Calu3 (cell line): ENCODE results near the gene KRT75. TPM values are rescaled to one million over a fixed set of nuclear protein-coding genes. Genes with fewer than 3 reads are reported as not detected.

Source experiments
- BruUV-seq: library from RNA; stranded (reverse); fragments of 400-500 nt; replicated peaks from 2 replicates; lab custom pipeline; 2021; lab: Mats Ljungman, UMichigan
- CTCF ChIA-PET: fragments of 300-600 bp; sonication (Branson Sonifier 250); formaldehyde crosslinking; loops from one replicate; lab custom pipeline; 2022; ENCODE audit warnings: antibody characterized with exemption; lab: Charles Lee
- DNase-seq: peaks from one replicate; pipeline ENCODE4 v3.0.0; 2022
- H3K27ac Mint-ChIP-seq: one replicate; pipeline ENCODE4 v1.8.0; 2022; ENCODE audit warnings: mixed read lengths; ENCODE audit not compliant: unreplicated experiment
- H3K27me3 Mint-ChIP-seq: one replicate; pipeline ENCODE4 v1.8.0; 2022; ENCODE audit warnings: mixed read lengths; ENCODE audit not compliant: unreplicated experiment
- H3K36me3 Mint-ChIP-seq: one replicate; pipeline ENCODE4 v1.8.0; 2022; ENCODE audit warnings: mild to moderate bottlenecking, moderate library complexity, mixed read lengths; ENCODE audit not compliant: insufficient read depth, unreplicated experiment
- H3K4me1 Mint-ChIP-seq: one replicate; pipeline ENCODE4 v1.8.0; 2022; ENCODE audit warnings: mild to moderate bottlenecking, low read depth, mixed read lengths; ENCODE audit not compliant: unreplicated experiment
- H3K4me3 Mint-ChIP-seq: one replicate; pipeline ENCODE4 v1.8.0; 2022; ENCODE audit warnings: mild to moderate bottlenecking, low read depth, moderate library complexity, mixed read lengths; ENCODE audit not compliant: unreplicated experiment
- H3K9me3 Mint-ChIP-seq: one replicate; pipeline ENCODE4 v1.8.0; 2022; ENCODE audit warnings: low read depth, mixed read lengths; ENCODE audit not compliant: unreplicated experiment
- intact Hi-C: fragments of 100-400 bp; cut with micrococcal nuclease; formaldehyde crosslinking; loops from one replicate; pipeline ENCODE4 v1.10.0; 2022; ENCODE audit not compliant: unreplicated experiment
- total RNA-seq: library from RNA; stranded (reverse); gene quantifications from 2 replicates; pipeline ENCODE4 v1.2.3, GENCODE V29; 2022
- TF ChIP-seq, protein P1 (sequence below): fragments of 200-600 bp; IDR thresholded peaks from one replicate; pipeline ENCODE4 v1.8.0; 2022; ENCODE audit warnings: antibody characterized with exemption; ENCODE audit not compliant: unreplicated experiment

KRT75 gene
- total RNA-seq, 1 experiment from 2014 or later: not detected

GRCh38 chr12:52458861-52459260 is 24.7 kb upstream of the KRT75 start:
- intact Hi-C loops: no loop called here
- Mint-ChIP-seq H3K27me3 (peaks cover 11% of the 10 kb centered on the region), H3K4me1 (peaks cover 21% of the 10 kb centered on the region), H3K4me3 (no peak overlapping the region), H3K27ac (no peak overlapping the region), H3K9me3 (no peaks in the 10 kb centered on the region), H3K36me3 (no peaks in the 10 kb centered on the region)
- no TSS peak for BruUV-seq
- no peak for DNase-seq
- CTCF ChIA-PET: no interaction called here
- TF ChIP-seq, protein P1, sequence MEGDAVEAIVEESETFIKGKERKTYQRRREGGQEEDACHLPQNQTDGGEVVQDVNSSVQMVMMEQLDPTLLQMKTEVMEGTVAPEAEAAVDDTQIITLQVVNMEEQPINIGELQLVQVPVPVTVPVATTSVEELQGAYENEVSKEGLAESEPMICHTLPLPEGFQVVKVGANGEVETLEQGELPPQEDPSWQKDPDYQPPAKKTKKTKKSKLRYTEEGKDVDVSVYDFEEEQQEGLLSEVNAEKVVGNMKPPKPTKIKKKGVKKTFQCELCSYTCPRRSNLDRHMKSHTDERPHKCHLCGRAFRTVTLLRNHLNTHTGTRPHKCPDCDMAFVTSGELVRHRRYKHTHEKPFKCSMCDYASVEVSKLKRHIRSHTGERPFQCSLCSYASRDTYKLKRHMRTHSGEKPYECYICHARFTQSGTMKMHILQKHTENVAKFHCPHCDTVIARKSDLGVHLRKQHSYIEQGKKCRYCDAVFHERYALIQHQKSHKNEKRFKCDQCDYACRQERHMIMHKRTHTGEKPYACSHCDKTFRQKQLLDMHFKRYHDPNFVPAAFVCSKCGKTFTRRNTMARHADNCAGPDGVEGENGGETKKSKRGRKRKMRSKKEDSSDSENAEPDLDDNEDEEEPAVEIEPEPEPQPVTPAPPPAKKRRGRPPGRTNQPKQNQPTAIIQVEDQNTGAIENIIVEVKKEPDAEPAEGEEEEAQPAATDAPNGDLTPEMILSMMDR: no peak

GRCh38 chr12:52455821-52456220 is 21.6 kb upstream of the KRT75 start:
- CTCF ChIA-PET: no interaction called here
- no peak for DNase-seq
- Mint-ChIP-seq H3K9me3 (no peaks in the 10 kb centered on the region), H3K27me3 (no peaks in the 10 kb centered on the region), H3K4me1 (peaks cover 21% of the 10 kb centered on the region), H3K4me3 (no peak overlapping the region), H3K36me3 (no peaks in the 10 kb centered on the region), H3K27ac (no peak overlapping the region)
- BruUV-seq: no TSS peak
- TF ChIP-seq, protein P1: no peak
- intact Hi-C loops: no loop called here

- H3K36me3 Mint-ChIP-seq: no peaks in the 10 kb centered on the region
- no TSS peak for BruUV-seq
- intact Hi-C loops: no loop called here
- DNase-seq: no peak
- no peaks in the 10 kb centered on the region for H3K9me3 Mint-ChIP-seq
- no peaks in the 10 kb centered on the region for H3K27me3 Mint-ChIP-seq
- no peak overlapping the region for H3K4me3 Mint-ChIP-seq
- TF ChIP-seq, protein P1: no peak
- CTCF ChIA-PET: no interaction called here
- H3K27ac Mint-ChIP-seq: peak overlapping the region; percentile 27
- peaks cover 21% of the 10 kb centered on the region for H3K4me1 Mint-ChIP-seq
Measured at GRCh38 chr12:52454411-52455201, 20.4 kb upstream of the KRT75 start.

- CTCF ChIA-PET: no interaction called here
- DNase-seq: peak; percentile 6
- Mint-ChIP-seq H3K27me3 (no peaks in the 10 kb centered on the region), H3K36me3 (no peaks in the 10 kb centered on the region), H3K27ac (no peak within 1 kb of the TSS), H3K4me1 (peaks cover 21% of the 10 kb centered on the region), H3K9me3 (peaks cover 3% of the 10 kb centered on the region), H3K4me3 (no peak within 1 kb of the TSS)
- intact Hi-C loops: no loop called here
- TF ChIP-seq, protein P1: no peak
- no TSS peak for BruUV-seq
Measured at GRCh38 chr12:52452101-52452500, 17.9 kb upstream of the KRT75 start, which contains the start of gene KRT6B. Gene KRT6B, minus strand, starts transcription at chr12:52452146. Its CDS starts 68 bp downstream, at chr12:52452078.
